Right lung (tissue), 5 donors: ENCODE results near the gene ATP8B2. TPM values are rescaled to one million over a fixed set of nuclear protein-coding genes. Genes with fewer than 3 reads are reported as not detected.
"Not testable (repeated sequence)": the region's sequence is repeated elsewhere in the genome, so short reads cannot be mapped to it uniquely, and the experiment has no call there.

Source experiments
- DNase-seq, 2 donors: peaks; one replicate each; pipeline ENCODE4 v3.0.0-alpha.2; 2013
- polyA plus RNA-seq, 5 donors: library from polyadenylated mRNA; unstranded; fragments of 120-200 nt; gene quantifications; one replicate each; pipeline versions ENCODE4 v1.2.1 to v1.2.3, GENCODE V29; 2013; ENCODE audit warnings: inconsistent platforms in 1 of 5, low replicate concordance in 1 of 5; ENCODE audit not compliant: insufficient read length in 5 of 5, insufficient read depth in 1 of 5

ATP8B2 gene
- polyA plus RNA-seq, 5 donors: 28.3 to 38.3 (median 35.3) TPM

DNA sequence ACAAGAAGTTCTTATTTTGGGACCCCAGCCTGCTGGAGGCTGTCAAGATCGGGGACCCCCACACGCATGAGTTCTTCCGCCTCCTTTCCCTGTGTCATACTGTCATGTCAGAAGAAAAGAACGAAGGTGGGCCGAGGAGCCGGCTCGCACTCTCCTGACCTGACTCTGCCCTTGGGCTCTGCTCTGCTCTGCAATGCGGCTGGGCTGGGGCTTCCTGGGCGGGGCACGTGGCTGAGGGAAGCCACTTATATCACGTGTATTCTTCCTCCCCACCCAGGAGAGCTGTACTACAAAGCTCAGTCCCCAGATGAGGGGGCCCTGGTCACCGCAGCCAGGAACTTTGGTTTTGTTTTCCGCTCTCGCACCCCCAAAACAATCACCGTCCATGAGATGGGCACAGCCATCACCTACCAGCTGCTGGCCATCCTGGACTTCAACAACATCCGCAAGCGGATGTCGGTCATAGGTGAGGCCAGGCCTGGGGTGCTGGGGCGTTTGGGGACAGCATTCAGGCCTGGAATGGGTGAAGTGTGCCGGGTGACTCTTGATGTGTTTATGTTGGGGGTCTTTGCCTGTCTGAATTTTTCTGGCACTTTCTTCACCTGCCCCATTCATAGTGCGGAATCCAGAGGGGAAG lies 17.6 kb downstream of the ATP8B2 start:
- no peak for DNase-seq

DNA sequence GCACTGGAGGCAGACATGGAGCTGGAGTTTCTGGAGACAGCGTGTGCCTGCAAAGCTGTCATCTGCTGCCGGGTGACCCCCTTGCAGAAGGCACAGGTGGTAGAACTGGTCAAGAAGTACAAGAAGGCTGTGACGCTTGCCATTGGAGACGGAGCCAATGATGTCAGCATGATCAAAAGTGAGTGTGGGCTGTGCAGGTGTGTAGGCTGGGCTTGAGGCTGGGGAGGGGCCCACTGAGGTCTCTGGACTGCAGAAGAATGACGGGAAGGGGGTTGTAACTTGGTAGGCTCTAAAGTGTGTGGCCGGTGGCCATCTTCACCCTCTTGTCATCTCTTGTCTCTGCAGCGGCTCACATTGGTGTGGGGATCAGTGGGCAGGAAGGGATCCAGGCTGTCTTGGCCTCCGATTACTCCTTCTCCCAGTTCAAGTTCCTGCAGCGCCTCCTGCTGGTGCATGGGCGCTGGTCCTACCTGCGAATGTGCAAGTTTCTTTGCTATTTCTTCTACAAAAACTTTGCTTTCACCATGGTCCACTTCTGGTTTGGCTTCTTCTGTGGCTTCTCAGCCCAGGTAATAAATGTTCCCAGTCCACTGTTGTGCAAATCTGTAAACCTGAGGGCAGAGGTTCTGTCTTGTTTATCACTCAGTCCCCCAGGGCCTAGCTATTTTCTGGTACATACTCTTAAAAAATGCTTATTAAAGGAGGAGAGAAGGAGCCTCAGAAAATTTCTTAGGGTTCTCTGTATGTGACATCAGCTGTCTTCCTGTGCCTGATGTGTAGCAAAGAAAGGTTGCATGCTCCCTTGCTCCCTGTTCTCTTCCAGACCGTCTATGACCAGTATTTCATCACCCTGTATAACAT lies 19.9 kb downstream of the ATP8B2 start:
- no peak for DNase-seq

DNA sequence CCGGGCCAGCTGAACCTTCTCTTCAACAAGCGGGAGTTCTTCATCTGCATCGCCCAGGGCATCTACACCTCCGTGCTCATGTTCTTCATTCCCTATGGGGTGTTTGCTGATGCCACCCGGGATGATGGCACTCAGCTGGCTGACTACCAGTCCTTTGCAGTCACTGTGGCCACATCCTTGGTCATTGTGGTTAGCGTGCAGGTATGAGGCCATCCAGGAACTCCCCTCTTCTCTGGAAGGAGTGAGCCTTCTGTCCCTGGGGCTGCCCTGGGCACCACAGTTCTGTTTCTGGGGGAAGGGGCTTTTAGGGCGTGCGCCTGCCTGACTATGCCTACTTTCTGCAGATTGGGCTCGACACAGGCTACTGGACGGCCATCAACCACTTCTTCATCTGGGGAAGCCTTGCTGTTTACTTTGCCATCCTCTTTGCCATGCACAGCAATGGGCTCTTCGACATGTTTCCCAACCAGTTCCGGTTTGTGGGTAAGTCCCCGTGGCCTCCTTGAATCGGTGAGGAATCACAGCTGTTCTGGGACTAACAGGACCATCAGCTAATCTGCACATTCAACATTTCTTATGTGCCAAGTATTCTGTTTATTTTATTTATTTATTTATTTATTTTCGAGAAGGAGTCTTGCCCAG lies 21.1 kb downstream of the ATP8B2 start:
- DNase-seq: no peak

DNA sequence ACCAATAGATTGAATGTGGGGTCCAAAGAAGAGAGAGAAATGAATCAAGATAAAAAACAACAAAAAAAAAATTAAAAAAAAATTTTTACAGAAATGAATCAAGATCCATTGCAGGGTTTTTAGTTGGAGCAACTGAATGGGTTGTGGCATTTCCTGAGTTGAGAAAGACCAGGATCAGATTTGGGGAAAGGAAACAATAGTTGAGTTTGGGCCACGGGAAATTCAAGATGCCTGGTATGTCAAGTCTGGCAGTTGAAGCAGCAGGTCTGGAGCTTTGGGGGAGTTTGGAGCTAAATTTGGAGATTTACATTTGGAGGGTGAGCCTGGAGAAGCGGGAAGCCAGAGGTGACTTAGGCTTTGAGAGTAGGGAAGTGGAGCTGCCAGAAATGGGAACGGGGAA lies 22.6 kb downstream of the ATP8B2 start:
- DNase-seq: no peak

DNA sequence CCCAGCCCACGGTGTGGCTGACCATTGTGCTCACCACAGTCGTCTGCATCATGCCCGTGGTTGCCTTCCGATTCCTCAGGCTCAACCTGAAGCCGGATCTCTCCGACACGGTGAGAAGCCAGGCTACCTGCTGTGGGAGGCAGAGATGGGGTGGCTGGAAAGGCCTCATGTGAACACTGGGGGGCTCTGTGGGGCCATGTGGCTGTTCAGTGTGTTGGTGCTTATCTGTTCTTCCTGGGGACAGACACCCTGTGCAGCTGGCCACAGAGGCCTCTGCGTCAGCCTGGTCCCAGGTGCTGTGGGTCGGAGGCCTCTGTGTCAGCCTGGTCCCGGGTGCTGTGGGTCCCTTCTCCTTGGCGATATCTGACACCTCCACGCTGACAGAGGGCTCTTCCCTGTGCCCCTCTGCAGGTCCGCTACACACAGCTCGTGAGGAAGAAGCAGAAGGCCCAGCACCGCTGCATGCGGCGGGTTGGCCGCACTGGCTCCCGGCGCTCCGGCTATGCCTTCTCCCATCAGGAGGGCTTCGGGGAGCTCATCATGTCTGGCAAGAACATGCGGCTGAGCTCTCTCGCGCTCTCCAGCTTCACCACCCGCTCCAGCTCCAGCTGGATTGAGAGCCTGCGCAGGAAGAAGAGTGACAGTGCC lies 23.2 kb downstream of the ATP8B2 start:
- no peak for DNase-seq

DNA sequence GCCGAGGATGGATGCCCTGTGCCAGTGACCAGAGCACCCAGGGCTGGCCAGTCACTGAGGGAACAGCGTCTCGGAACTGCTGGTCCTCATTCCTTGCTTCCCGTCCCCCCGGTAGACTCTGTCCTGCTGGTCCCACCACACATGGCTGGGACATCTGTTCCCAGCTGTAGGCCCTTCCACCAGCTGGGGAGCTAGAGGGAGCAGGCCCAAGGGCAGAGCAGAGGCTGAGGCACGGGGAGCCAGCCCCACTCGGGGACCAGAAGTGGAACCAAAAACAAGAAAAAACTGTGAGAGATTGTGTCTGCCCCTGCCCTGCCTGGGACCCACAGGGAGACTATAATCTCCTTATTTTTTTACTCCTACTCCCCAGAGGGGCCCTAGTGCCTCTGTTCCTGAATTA lies 23.8 kb downstream of the ATP8B2 start:
- no peak for DNase-seq

DNA sequence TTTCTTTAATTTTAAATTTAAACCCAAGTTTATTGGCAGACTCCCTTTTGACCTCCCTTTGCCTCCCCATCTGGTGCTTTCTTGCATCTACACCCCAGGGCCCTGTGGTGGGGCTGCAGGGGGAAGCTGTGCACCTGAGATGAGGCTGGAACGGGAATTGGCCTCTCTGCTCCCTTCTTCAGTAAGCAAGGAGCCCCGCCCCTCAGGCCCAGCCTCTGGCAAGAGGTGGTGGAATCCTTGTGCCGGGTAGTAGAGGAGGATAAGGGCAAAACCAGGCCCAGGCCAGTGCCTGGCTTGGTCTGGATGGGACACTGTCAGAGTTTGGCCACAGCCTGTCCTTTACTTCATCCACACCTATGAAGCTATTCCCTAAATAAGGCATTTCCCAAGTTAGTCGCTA lies 25.1 kb downstream of the ATP8B2 start:
- DNase-seq: no peak

DNA sequence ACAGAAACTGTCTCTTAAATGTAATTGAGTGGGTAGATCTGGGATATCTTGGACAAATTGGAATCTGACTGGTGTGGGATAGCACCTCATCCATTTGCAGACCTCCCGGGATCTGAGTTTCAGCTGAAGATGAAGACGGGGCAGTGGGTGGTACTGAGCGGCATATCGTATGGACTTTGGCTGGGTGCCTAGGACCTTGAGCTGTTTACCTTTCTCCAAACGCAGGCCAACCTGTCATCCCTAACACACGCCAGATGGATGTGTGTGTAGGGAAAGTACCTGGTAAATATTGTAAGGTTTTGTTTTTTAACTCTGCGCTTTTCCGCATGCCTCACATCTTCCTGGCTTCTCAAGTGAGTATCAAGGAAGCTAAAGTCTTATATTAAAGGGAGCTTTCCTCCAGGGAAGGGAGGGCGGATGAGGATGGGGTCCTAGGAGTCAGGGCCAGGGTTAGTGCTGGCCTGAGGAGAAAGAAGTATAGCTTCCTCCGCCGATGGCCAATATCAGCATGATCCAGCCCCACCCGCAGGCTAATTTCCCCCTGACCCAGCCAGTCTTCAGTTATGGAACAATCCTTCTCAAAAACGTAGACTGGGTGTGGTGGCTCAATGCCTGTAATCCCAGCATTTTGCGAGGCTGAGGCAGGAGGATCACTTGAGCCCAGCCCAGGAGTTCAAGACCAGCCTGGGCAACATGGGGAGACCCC lies 26.2 kb downstream of the ATP8B2 start:
- DNase-seq: peak in 1 of 2 donors; percentile 20

DNA sequence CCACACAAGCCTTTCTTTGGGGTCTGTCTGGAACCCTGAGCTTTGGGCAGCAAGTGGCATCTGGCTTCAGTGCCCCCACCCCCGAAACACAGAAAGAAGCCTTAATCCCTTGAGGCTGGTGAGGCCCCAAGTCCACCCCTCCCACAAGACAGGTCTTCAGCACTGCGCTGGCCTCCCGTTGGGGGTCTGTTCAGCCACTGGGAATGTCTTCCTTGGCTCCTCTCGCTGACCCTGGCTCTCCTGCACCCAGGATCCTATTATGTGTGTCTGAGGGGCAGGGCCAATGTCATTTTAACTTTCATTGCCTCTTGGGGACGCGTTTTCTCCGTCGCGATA lies 26.9 kb downstream of the ATP8B2 start:
- DNase-seq: no peak

DNA sequence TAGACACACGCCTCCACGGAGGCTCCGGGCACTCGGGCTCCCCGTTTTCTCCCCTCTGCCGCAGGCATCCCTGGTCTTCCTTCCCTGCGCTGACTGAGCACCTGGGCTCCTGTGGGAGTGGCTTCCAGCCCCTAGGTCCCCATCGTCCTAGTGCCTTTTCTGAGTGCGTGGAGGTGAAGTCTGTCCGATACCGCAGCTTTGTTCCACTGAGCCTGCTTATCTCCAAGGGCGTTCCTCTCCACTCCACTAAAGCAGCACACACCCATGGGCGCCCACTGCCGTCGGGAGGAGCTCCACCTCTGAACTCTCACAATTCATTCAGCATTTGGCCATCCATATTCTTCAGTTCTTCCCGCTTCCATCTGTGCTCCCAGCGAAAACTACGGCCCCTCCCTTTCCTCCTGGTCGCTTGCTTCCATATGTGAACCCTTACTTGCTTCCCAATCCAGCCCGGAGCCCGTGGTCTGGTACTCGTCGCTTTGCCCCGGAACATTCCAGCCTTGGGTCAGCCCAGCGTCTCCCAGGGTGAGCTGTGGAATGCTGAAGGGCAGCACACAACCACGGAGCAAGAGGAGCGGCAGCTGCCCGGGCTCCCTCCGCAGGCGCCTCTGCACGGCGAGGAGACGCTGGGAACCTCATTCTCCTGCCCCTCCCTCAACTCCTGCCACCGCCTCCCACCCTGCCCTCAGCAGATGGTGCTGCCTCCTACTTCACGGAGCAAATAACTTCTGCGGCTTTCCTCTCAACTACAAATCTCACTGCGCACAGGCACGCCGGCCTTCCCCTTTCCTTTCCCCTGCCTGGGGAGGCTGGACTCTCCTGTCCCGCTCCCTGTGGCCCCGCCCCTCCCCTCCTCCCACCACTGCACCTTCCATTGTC lies 27.5 kb downstream of the ATP8B2 start:
- DNase-seq: peak in 1 of 2 donors; percentile 27

DNA sequence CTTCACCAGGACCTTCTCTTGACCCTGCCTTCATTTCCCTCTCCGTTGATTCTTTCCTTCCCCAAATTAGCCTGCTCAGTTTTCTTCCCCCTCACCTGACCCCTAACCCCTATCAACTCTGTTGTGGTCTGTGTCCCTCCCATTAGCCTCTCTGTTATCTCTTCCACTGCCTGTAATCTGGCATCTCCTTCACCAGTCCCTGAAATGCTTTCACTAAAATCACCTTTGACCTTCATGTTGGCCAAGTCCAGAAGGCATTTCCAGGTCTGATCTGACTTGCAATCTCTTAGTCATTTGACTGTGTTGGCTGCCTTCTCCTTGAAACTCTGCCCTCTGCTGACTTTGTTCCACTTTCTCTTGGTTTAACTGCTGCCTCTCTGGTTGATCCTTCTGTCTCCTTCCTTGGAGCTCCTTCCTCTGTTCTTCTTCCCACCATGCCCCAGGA lies 28.2 kb downstream of the ATP8B2 start:
- peak in 1 of 2 donors; percentile 12 for DNase-seq

DNA sequence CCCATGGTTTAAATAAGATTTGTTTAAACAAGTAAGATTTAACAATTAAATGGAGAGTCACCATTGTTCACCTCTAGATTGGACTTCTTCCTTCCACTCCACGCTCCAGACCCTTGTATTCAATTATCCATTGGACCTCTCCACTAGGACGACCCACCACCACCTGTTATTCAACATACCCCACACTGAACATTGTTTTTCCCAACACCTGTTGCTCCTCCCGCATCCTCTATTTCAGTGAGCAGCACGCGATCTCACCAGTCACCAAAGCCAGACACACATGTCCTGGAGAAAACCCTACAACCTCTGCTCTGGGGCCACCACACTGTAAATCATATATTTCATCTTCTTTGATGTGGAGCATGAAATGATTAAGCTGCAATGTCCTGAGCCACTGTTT lies 28.6 kb downstream of the ATP8B2 start:
- no peak for DNase-seq

DNA sequence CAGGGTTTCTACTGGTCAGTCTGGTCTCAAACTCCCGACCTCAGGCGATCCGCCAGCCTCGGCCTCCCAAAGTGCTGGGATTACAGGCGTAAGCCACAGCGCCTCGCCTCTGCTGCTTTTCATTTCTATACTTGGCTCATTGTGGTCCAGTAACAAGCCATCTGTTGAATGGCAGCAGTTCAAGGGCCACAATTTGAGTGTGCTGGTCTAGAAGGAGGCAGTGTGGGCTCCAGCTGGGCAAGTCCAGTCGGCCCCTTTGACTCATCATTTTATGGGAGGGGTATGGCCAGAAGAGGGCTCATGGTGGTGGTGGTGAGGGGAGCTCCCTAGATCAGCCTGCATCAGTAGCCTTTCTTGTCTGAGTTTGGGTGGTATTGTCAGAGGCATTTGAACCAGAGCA lies 33.2 kb downstream of the ATP8B2 start:
- no peak for DNase-seq

DNA sequence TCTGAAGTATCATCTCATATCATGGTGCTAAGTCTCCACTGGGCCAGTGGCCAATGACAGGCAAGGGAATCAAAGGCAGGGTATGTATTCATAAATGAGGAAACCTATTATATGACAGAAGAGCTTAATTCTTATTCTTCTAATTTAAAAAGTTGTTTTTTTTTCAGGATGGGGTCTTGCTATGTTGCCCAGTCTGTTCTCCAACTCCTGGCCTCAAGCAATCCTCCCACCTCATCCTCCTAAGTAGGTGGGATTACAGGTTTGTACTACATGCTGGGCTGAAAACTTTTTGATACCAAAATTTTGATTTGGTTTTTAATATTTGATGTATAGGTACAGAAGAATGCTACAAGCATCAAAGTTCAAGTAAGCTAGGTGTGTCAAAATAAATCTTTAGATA lies 35.0 kb downstream of the ATP8B2 start:
- no peak for DNase-seq

DNA sequence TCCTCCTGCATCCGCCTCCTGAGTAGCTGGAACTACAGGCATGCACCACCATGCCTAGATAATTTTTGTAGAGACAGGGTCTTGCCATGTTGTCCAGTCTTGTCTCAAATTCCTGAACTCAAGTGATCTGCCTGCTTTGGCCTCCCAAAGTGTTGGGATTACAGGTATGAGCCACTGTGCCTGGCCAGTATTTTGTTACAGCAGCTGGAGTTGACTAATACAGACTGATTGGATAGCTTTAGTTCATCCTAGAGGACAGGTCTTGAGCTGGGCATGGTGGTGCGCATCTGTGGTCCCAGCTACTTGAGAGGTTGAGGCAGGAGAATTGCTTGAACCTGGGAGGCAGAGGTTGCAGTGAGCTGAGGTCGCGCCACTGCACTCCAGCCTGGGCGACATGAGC lies 35.6 kb downstream of the ATP8B2 start:
- DNase-seq: not testable (repeated sequence)

DNA sequence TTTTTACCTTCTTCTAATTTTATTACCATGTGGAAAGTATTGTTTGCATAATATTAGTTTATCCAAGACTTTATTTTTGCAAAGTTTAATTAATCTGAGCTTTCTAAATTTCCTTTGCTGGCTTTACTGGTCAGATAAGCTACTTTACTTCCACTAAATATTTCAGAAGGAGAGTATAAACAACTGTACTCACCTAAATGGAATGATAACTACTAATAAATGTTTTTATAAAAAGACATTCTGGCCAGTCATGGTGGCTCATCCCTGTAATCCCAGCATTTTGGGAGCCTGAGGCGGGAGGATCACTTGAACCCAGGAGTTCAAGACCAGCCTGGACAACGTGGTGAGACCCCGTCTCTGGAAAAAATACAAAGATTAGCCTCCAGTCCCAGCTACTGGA lies 36.0 kb downstream of the ATP8B2 start:
- DNase-seq: no peak

DNA sequence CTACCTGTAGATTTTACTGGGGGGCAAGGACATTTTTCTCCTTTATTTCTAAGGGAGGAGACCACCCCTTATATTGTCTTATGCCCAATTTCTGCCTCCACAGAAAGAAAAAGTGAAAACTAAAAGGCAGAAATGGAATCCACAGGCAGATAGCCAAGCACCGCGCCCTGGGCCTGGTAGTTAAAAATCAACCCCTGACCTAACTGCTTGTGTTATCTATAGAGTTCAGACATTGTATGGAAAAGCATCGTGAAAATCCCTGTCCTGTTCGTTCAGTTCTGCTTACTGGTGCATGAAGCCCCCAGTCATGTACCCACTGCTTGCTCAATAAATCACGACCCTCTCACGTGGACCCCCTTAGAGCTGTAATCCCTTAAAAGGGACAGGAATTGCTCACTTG lies 46.1 kb downstream of the ATP8B2 start:
- no peak for DNase-seq

DNA sequence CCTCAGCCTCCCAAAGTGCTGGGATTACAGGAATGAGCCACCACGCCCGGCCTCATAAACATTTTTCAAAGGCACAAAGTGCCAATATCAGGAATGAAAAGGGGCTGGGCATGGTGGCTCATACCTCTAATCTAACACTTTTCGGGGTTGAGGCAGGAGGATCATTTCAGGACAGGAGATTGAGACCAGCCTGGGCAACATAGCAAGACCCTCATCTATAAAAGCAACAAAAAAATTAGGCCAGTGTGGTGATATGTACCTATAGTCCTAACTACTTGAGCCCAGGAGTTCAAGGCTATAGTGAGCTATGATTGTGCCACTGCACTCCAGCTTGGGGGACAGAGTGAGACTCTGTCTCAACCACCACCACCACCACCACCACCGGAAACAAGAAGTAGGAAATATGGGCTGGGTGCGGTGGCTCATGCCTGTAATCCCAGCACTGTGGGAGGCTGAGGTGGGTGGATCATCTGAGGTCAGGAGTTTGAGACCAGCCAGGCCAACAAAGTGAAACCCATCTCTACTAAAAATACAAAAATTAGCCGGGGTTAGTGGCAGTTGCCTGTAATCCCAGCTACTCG lies 48.5 kb downstream of the ATP8B2 start:
- not testable (repeated sequence) for DNase-seq

DNA sequence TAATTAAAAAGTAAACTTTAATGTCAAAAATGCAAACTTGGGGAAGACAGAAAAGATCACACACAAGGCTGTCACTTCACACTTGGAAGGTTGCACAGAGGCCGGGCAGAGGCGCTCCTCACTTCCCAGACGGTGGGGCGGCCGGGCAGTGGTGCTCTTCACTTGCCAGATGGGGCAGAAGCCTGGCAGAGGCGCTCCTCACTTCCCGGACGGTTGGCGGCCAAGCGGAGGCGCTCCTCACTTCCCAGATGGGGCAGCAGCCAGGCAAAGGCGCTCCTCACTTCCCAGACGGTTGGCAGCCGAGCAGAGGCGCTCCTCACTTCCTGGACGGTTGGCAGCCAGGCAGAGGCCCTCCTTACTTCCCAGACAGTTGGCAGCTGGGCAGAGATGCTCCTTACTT lies 54.0 kb downstream of the ATP8B2 start:
- DNase-seq: no peak
